ENCODE measurements around the gene NAV3. TPM values are rescaled to one million over a fixed set of nuclear protein-coding genes. Genes with fewer than 3 reads are reported as not detected.
A peak's percentile ranks its signal among the peaks of the same experiment; 100 is the strongest.

Gene NAV3
- total and polyA plus RNA-seq, 5 donors = 2.0 to 6.8 (median 4.4) TPM

DNA sequence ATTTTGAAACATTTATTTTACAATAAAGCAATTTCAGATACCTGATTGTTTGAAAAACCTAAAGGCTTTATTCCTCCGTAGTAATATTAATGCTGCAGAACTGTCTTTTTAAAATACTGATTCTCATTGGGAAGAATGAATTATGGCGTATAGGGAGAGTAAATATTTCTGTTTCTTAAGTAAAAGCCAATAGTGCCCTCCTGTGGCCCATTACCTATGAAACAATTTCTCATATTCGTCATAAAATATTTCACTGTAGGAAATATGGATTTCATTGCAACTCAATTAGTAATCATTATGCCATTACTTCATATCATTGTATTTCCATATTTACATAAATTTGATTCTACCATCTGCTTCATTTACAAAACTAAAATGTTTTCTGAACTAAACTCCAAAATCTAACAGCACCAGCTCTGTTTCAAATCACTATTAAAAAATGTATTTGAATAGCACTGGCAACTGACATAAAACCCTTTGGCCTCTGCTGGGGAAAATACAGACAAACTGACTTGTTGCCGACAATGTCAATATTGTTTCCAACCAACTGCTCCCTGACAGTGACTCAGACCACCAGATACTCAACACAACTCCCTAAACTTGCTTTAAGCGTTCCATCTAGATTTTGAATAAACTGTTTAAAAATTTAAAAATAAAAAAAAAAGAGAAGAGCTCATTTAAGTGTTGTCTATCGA is 290.3 kb downstream of the NAV3 start:
- DNase-seq = no peak
- Histone ChIP-seq H3K27ac (ENCODE audit: low read length) (no peak overlapping the region), H3K27me3 (ENCODE audit: control insufficient read depth, insufficient read depth) (no peaks in the 10 kb centered on the region), H3K4me3 (ENCODE audit: low read length) (no peak overlapping the region), H3K9me3 (ENCODE audit: control insufficient read depth, low read length) (no peaks in the 10 kb centered on the region), H3K4me1 (ENCODE audit: control insufficient read depth, insufficient read depth, low read length) (no peaks in the 10 kb centered on the region)
- no peak for ATAC-seq
- intact Hi-C loops (cut with DNase I) = no loop called here
- 68% methylated on average over 6 of the region's 6 CpGs for WGBS

- H3K4me3 ChIP-seq (ENCODE audit: low read length) = no peak overlapping the region
- DNase-seq (peak in 1 of 3 donors; percentile 45), ATAC-seq (no peak)
- no peaks in the 10 kb centered on the region for H3K9me3 ChIP-seq (ENCODE audit: control insufficient read depth, low read length)
- H3K27ac ChIP-seq (ENCODE audit: low read length) = no peak overlapping the region
- no peaks in the 10 kb centered on the region for H3K4me1 ChIP-seq (ENCODE audit: control insufficient read depth, insufficient read depth, low read length)
- WGBS = 90% methylated on average over 16 of the region's 16 CpGs
- H3K27me3 ChIP-seq (ENCODE audit: control insufficient read depth, insufficient read depth) = no peaks in the 10 kb centered on the region
- intact Hi-C loops (cut with DNase I) = no loop called here
Observed at GRCh38 chr12:78121969-78122610, 291.4 kb downstream of the NAV3 start.

DNA sequence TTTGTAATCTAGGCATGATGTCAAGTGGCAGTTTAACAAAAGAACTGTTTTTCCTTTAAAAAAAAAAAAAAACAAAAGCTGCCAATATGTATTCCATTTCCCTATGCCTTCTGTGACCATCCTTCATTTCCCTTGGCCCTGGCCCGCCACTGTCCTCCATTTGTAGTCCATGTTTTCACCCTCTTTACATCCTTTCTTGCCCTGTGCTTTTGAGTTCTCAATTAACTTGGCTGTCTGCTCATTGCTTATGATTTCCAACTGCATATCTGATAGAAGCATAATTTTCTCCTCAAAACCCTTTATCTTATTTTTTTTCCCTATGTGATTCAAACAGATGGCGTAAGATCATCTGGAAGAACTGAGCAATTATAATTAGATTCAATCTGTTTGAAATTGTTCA is 297.5 kb downstream of the NAV3 start:
- WGBS = 49% methylated on average over 2 of the region's 2 CpGs
- Histone ChIP-seq H3K4me3 (ENCODE audit: low read length) (no peak overlapping the region), H3K27ac (ENCODE audit: low read length) (no peak overlapping the region), H3K27me3 (ENCODE audit: control insufficient read depth, insufficient read depth) (no peaks in the 10 kb centered on the region), H3K9me3 (ENCODE audit: control insufficient read depth, low read length) (no peaks in the 10 kb centered on the region), H3K4me1 (ENCODE audit: control insufficient read depth, insufficient read depth, low read length) (no peaks in the 10 kb centered on the region)
- intact Hi-C loops (cut with DNase I) = no loop called here
- DNase-seq (no peak), ATAC-seq (no peak)

DNA sequence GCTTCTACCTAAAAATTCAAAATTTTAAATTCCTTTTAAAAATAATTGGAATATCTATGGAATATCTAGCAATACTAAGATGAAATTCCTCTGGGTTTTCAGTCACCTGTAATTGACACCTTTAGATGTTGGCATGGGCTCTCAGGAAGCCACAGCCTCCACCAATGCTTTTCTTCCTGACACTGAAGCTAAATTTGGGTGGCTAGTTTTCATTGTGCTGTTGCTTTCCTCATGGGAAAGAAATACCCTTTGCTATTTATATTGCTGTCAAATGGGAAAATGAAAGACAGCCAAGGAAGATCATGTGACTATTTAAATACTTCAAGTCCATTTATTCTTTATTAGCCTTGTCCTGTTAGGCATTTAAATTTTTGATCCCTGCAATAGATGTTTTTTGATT is 313.0 kb downstream of the NAV3 start:
- no peaks in the 10 kb centered on the region for H3K9me3 ChIP-seq (ENCODE audit: control insufficient read depth, low read length)
- DNase-seq (no peak), ATAC-seq (no peak)
- no peak overlapping the region for H3K27ac ChIP-seq (ENCODE audit: low read length)
- no peaks in the 10 kb centered on the region for H3K27me3 ChIP-seq (ENCODE audit: control insufficient read depth, insufficient read depth)
- no peaks in the 10 kb centered on the region for H3K4me1 ChIP-seq (ENCODE audit: control insufficient read depth, insufficient read depth, low read length)
- intact Hi-C loops (cut with DNase I) = no loop called here
- no peak overlapping the region for H3K4me3 ChIP-seq (ENCODE audit: low read length)

DNA sequence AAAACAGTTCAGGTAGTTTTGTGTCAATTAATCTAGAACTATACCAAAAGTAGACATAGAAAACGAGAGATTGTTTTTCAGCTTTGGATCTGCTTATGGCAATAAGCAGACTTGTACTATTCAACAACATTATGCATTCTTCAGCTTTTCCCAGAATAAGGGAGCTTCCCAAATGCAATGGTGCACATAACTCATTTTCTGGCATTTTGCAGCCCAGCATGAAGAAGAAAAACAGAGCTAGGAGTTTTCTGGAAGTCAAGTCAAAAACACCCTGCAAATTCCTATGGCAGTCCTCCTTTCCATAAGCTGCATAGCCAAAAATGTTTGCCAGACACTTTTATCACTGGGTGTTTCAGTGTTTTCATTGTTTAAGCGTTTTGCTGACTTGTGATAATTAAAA is 314.7 kb downstream of the NAV3 start:
- Histone ChIP-seq H3K27ac (ENCODE audit: low read length) (no peak overlapping the region), H3K4me1 (ENCODE audit: control insufficient read depth, insufficient read depth, low read length) (no peaks in the 10 kb centered on the region), H3K27me3 (ENCODE audit: control insufficient read depth, insufficient read depth) (no peaks in the 10 kb centered on the region), H3K4me3 (ENCODE audit: low read length) (no peak overlapping the region), H3K9me3 (ENCODE audit: control insufficient read depth, low read length) (no peaks in the 10 kb centered on the region)
- DNase-seq = no peak
- intact Hi-C loops (cut with DNase I) = no loop called here
- no peak for ATAC-seq
- 52% methylated on average over 2 of the region's 2 CpGs for WGBS

DNA sequence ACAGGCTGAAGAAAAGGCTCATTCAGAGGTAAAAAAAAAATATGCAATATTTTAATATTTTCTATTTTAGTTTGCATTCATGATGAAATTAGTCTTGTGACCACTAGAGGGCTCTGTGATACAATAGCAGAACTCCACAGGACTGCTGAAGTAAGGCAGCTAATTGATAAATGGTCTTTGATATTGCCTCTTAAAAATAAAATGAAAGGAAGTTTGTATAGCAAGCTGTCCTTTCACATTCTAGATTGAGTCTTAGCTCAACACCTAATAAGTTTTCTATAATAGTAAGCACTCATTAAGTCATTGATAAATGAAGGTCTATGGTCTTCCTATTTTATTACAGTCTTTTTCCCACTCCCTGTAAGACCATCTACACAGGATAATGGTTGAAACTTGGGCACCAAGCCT is 315.7 kb downstream of the NAV3 start:
- Histone ChIP-seq H3K4me1 (ENCODE audit: control insufficient read depth, insufficient read depth, low read length) (no peaks in the 10 kb centered on the region), H3K27me3 (ENCODE audit: control insufficient read depth, insufficient read depth) (no peaks in the 10 kb centered on the region), H3K27ac (ENCODE audit: low read length) (no peak overlapping the region), H3K9me3 (ENCODE audit: control insufficient read depth, low read length) (no peaks in the 10 kb centered on the region), H3K4me3 (ENCODE audit: low read length) (no peak overlapping the region)
- DNase-seq (no peak), ATAC-seq (no peak)
- intact Hi-C loops (cut with DNase I) = no loop called here

DNA sequence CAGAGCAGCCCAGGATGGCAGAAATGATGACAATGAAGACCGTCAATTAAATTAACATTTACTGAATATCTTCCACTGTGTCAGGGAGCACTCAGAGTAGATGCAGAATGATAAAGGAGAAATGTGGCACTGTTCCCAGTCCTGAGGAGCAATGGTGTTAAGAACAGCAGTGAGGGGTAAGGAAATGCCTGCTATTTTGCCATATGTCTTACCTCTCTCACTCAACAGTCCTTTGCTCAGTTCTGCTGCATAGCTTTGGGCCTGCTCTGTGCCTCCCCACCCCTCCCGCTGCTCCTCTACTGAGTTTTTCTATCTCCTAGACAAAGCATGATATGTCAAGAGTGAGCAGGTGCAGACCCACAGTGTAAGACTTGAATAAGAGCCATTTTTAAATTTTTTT is 318.8 kb downstream of the NAV3 start:
- H3K27me3 ChIP-seq (ENCODE audit: control insufficient read depth, insufficient read depth) = no peaks in the 10 kb centered on the region
- ATAC-seq = no peak
- no peak for DNase-seq
- no peak overlapping the region for H3K4me3 ChIP-seq (ENCODE audit: low read length)
- H3K9me3 ChIP-seq (ENCODE audit: control insufficient read depth, low read length) = no peaks in the 10 kb centered on the region
- intact Hi-C loops (cut with DNase I) = no loop called here
- no peak overlapping the region for H3K27ac ChIP-seq (ENCODE audit: low read length)
- H3K4me1 ChIP-seq (ENCODE audit: control insufficient read depth, insufficient read depth, low read length) = no peaks in the 10 kb centered on the region
- WGBS = 68% methylated on average over 2 of the region's 2 CpGs

GRCh38 chr12:78155546-78155945 is 324.9 kb downstream of the NAV3 start:
- intact Hi-C loops (cut with DNase I) = no loop called here
- H3K27ac ChIP-seq (ENCODE audit: low read length) = no peak overlapping the region
- H3K27me3 ChIP-seq (ENCODE audit: control insufficient read depth, insufficient read depth) = no peaks in the 10 kb centered on the region
- WGBS = 100% methylated on average over 1 of the region's 1 CpG
- H3K4me1 ChIP-seq (ENCODE audit: control insufficient read depth, insufficient read depth, low read length) = no peaks in the 10 kb centered on the region
- no peak for DNase-seq
- no peaks in the 10 kb centered on the region for H3K9me3 ChIP-seq (ENCODE audit: control insufficient read depth, low read length)
- no peak for ATAC-seq
- H3K4me3 ChIP-seq (ENCODE audit: low read length) = no peak overlapping the region

DNA sequence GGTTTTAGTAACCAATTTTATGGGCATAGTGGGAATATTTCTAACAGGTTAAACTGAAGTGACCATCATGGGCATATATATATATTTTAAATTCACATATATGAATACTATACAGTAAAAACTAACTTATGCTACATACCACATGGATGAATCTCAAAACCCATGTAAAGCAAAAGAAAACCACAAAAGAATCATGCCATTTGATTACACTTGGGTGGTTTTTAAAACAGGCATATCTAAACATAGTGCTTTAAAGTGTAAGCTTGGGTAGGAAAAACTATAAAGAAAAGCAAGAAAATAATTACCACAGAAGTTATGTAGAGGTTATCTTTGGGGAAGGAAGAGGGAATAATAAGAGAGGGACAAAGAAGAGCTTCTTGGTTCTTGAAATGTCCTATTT is 326.1 kb downstream of the NAV3 start:
- no peaks in the 10 kb centered on the region for H3K9me3 ChIP-seq (ENCODE audit: control insufficient read depth, low read length)
- intact Hi-C loops (cut with DNase I) = no loop called here
- H3K27ac ChIP-seq (ENCODE audit: low read length) = no peak overlapping the region
- no peak for ATAC-seq
- H3K4me3 ChIP-seq (ENCODE audit: low read length) = no peak overlapping the region
- no peak for DNase-seq
- no peaks in the 10 kb centered on the region for H3K4me1 ChIP-seq (ENCODE audit: control insufficient read depth, insufficient read depth, low read length)
- H3K27me3 ChIP-seq (ENCODE audit: control insufficient read depth, insufficient read depth) = no peaks in the 10 kb centered on the region

DNA sequence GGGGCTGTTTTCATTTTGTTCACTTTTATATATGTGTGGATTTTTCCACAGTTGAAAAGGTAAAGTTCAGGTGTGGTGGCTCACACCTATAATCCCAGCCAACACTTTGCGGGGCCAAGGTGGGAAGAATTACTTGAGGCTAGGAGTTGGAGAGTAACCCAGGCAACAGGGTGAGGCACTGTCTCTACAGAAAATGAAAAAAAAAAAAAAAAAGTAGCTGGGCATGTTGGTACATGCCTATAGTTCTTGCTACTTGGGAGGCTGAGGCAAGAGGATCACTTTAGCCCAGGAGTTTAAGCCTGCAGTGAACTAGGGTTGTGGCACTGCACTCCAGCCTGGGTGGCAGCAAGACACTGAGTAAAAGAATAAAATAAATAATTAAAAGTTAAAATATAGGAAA is 326.5 kb downstream of the NAV3 start:
- H3K9me3 ChIP-seq (ENCODE audit: control insufficient read depth, low read length) = no peaks in the 10 kb centered on the region
- H3K27ac ChIP-seq (ENCODE audit: low read length) = no peak overlapping the region
- no peak overlapping the region for H3K4me3 ChIP-seq (ENCODE audit: low read length)
- DNase-seq = no peak
- 100% methylated on average over 1 of the region's 1 CpG for WGBS
- intact Hi-C loops (cut with DNase I) = no loop called here
- no peaks in the 10 kb centered on the region for H3K27me3 ChIP-seq (ENCODE audit: control insufficient read depth, insufficient read depth)
- no peaks in the 10 kb centered on the region for H3K4me1 ChIP-seq (ENCODE audit: control insufficient read depth, insufficient read depth, low read length)
- no peak for ATAC-seq

GRCh38 chr12:78164154-78164553 is 333.5 kb downstream of the NAV3 start:
- intact Hi-C loops (cut with DNase I) = no loop called here
- no peaks in the 10 kb centered on the region for H3K9me3 ChIP-seq (ENCODE audit: control insufficient read depth, low read length)
- H3K4me1 ChIP-seq (ENCODE audit: control insufficient read depth, insufficient read depth, low read length) = no peaks in the 10 kb centered on the region
- H3K4me3 ChIP-seq (ENCODE audit: low read length) = no peak overlapping the region
- ATAC-seq = no peak
- H3K27me3 ChIP-seq (ENCODE audit: control insufficient read depth, insufficient read depth) = no peaks in the 10 kb centered on the region
- no peak for DNase-seq
- no peak overlapping the region for H3K27ac ChIP-seq (ENCODE audit: low read length)
- 94% methylated on average over 1 of the region's 1 CpG for WGBS

DNA sequence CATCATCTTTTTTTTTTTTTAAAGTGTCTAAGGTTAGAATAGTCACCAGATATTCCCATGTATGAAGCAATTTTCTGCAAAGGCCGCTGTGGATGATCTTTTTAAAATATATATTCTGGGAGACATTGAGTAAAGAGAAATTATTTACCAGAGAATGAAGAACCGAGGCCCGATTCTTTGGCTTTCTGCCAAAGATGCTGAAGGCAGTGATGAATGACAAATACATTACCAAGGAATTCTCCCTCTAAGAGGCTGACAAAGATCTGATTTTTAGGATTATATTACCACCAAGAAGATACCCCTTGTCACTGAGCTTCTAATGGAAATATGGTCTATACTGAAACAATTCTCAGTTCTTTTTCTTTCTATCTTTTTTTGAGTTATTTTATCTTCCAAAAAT is 336.8 kb downstream of the NAV3 start:
- ATAC-seq = no peak
- DNase-seq = no peak
- Histone ChIP-seq H3K27me3 (ENCODE audit: control insufficient read depth, insufficient read depth) (no peaks in the 10 kb centered on the region), H3K4me3 (ENCODE audit: low read length) (no peak overlapping the region), H3K9me3 (ENCODE audit: control insufficient read depth, low read length) (no peaks in the 10 kb centered on the region), H3K27ac (ENCODE audit: low read length) (no peak overlapping the region), H3K4me1 (ENCODE audit: control insufficient read depth, insufficient read depth, low read length) (no peaks in the 10 kb centered on the region)
- intact Hi-C loops (cut with DNase I) = no loop called here
- 46% methylated on average over 3 of the region's 3 CpGs for WGBS

Data from right cardiac atrium (tissue), 5 donors.